ENCODE results near the gene FSD1L. TPM values are rescaled to one million over a fixed set of nuclear protein-coding genes. Genes with fewer than 3 reads are reported as not detected.

Gene FSD1L
- total and polyA plus RNA-seq, 12 donors, result 2.6 to 11.1 (median 6.7) TPM

DNA sequence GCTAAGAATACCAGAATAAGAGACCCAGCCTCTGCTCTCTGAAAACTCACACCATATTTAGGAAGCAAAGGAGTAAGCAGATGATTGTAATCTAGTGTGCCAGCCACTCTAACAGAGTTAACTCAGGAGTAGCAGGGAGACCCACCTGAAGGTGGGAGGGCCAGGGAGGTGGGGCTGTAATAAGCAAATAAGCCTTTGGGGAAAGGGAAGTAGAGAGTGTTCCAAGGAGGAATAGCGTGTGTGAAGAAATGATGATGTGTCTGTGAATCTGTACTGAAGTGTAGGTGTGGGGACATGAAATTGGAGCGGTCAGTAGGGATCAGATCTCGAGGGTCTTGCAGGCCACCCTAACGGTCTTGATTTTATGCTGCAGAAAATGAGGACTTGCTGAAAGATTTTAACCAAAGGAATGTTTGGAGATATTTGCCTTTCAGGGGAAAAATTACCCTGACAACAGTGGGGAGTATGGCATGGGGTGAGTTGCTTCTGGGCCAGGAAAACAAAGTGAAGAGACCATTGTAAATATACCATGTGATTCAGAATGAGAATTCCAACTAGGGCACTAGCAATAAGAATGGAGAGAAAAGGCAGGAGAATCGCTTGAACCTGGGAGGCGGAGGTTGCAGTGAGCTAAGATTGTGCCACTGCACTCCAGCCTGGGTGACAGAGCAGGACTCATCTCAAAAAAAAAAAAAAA lies 44.1 kb upstream of the FSD1L start:
- no peaks in the 10 kb centered on the region for H3K36me3 ChIP-seq (replicated peaks in 1 of 2)
- no peak for DNase-seq
- no peak overlapping the region for H3K27ac ChIP-seq
- intact Hi-C loops (cut with DNase I), result no loop called here
- TF ChIP-seq, protein P1, sequence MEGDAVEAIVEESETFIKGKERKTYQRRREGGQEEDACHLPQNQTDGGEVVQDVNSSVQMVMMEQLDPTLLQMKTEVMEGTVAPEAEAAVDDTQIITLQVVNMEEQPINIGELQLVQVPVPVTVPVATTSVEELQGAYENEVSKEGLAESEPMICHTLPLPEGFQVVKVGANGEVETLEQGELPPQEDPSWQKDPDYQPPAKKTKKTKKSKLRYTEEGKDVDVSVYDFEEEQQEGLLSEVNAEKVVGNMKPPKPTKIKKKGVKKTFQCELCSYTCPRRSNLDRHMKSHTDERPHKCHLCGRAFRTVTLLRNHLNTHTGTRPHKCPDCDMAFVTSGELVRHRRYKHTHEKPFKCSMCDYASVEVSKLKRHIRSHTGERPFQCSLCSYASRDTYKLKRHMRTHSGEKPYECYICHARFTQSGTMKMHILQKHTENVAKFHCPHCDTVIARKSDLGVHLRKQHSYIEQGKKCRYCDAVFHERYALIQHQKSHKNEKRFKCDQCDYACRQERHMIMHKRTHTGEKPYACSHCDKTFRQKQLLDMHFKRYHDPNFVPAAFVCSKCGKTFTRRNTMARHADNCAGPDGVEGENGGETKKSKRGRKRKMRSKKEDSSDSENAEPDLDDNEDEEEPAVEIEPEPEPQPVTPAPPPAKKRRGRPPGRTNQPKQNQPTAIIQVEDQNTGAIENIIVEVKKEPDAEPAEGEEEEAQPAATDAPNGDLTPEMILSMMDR (IDR thresholded peaks at IDR 0.05), result no peak
- no peak for TF ChIP-seq POLR2A (IDR thresholded peaks at IDR 0.05)
- no peaks in the 10 kb centered on the region for H3K4me1 ChIP-seq (replicated peaks in 1 of 2)
- no peaks in the 10 kb centered on the region for H3K27me3 ChIP-seq
- no peaks in the 10 kb centered on the region for H3K9me3 ChIP-seq (replicated peaks in 1 of 3)
- WGBS, 4 donors, result 84 to 92% (median 88%) methylated on average over 6 of the region's 6 CpGs
- no peak overlapping the region for H3K4me3 ChIP-seq

DNA sequence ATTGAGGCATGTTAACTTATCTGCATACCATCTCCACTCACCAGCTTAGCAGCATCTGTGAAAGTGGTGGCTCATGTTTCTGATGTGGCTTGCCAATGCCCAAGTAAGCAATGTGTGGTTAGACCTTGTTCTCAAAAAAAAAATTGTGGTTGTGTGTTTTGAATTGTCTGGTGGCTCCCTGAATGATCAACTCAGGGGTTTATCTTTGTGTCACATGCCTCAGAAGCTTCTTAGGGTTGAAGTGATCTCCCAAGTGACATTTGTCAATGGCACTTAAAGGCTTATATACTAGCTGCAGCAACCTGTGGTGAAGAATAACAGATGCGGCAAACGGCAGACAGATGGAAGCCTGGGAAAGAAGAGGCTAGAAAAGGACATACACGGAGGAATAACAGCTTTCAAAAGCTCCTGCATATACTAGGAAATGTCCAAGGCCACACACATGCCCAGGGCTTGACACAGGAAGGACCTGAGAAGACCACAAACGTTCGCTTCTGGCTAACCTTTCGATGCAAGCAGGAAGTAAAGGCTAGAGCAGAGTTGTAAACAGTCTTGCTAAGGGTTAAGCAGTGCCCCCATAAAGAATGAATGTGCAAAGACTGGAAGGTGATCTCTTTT lies 42.2 kb upstream of the FSD1L start:
- Histone ChIP-seq H3K27me3 (no peaks in the 10 kb centered on the region), H3K9me3 (replicated peaks in 1 of 3) (no peaks in the 10 kb centered on the region), H3K4me1 (replicated peaks in 1 of 2) (no peaks in the 10 kb centered on the region), H3K4me3 (no peak overlapping the region), H3K27ac (no peak overlapping the region), H3K36me3 (replicated peaks in 1 of 2) (no peaks in the 10 kb centered on the region)
- TF ChIP-seq, protein P1 (IDR thresholded peaks at IDR 0.05), result no peak
- WGBS, 4 donors, result 43 to 59% (median 51%) methylated on average over 6 of the region's 6 CpGs
- DNase-seq, result no peak
- intact Hi-C loops (cut with DNase I), result no loop called here

DNA sequence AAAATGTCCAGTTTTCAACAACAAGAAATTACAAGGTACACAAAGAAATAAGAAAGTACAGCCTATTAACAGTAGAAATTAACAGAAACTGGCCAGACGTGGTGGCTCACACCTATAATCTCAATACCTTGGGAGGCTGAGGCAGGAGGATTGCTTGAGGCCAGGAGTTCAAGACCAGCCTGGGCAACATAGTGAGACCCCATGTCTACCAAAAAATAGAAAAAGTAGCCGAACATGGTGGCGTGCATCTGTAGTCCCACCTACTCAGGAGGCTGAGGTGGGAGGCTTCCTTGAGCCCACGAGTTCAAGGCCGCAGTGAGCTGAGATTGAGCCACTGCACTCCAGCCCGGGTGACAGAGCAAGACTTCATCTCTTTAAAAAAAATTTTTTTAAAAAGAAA lies 41.5 kb upstream of the FSD1L start:
- no peak for TF ChIP-seq POLR2A (IDR thresholded peaks at IDR 0.05)
- WGBS, 4 donors, result 88 to 93% (median 88%) methylated on average over 6 of the region's 6 CpGs
- H3K9me3 ChIP-seq (replicated peaks in 1 of 3), result no peaks in the 10 kb centered on the region

DNA sequence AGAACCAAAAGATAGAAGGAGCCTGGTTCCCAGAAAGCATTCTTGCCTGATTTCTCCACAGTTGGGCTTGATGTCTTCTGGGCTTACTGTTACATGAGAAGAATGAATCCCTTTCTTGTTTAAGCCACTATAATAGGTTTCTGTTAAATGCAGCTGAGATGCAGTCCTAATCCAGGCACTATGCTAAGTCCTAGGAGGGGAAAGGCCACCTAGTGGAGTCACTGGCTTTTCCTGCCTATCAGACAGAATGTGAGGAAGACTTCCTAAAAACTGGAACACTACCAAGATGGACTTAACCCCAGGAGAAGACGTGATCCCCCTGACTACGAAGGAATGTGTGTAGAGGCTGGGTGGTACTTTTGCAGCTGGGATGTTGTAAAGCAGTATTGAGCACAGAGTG lies 34.3 kb upstream of the FSD1L start:
- peak in 3 of 7 donors; percentile 21 to 62 (median 31) for DNase-seq
- Histone ChIP-seq H3K9me3 (replicated peaks in 1 of 3) (peaks cover 0 to 4% (median 0%) of the 10 kb centered on the region in 3 donors), H3K27ac (no peak overlapping the region), H3K4me1 (replicated peaks in 1 of 2) (peaks cover 3 to 4% of the 10 kb centered on the region in 2 donors), H3K36me3 (replicated peaks in 1 of 2) (no peaks in the 10 kb centered on the region), H3K4me3 (no peak overlapping the region), H3K27me3 (no peaks in the 10 kb centered on the region)
- intact Hi-C loops (cut with DNase I), result loop anchor here (5.0 to 10.0 kb wide), 2 partner anchors 169 to 251 kb away; partner anchors contain the start of gene SLC44A1 (in 1 of the 2)
- WGBS, 4 donors, result 45 to 70% (median 51%) methylated on average over 2 of the region's 2 CpGs
- TF ChIP-seq, protein P1 (IDR thresholded peaks at IDR 0.05), result peak in 4 of 6 experiments; percentile 20 to 37 (median 36)
- TF ChIP-seq POLR2A (IDR thresholded peaks at IDR 0.05), result no peak

More for the DNA sequence above, 41.5 kb upstream of the FSD1L start:
- Histone ChIP-seq H3K27ac (no peak overlapping the region), H3K27me3 (no peaks in the 10 kb centered on the region), H3K36me3 (replicated peaks in 1 of 2) (no peaks in the 10 kb centered on the region), H3K4me1 (replicated peaks in 1 of 2) (no peaks in the 10 kb centered on the region), H3K4me3 (no peak overlapping the region)
- intact Hi-C loops (cut with DNase I), result no loop called here
- DNase-seq, result no peak
